Breast epithelium (tissue), 3 donors: Measurements from ENCODE around the gene NUP50.

Experiments used
- POLR2A ChIP-seq: fragments of 450-650 bp; IDR thresholded peaks from one replicate; pipeline ENCODE4 v1.6.1; 2016; ENCODE audit warnings: antibody characterized with exemption, mild to moderate bottlenecking, moderate library complexity
- POLR2AphosphoS5 ChIP-seq, 3 donors: sonication (generic); formaldehyde crosslinking; IDR thresholded peaks; one replicate each; pipeline ENCODE4 v1.6.1; 2017; ENCODE audit warnings: antibody characterized with exemption in 3 of 3
- TF ChIP-seq, protein P1 (sequence below), 3 donors: fragments of 450-650 bp; IDR thresholded peaks; one replicate each; pipeline ENCODE4 v1.5.1; 2016 to 2017; ENCODE audit warnings: antibody characterized with exemption in 3 of 3, mild to moderate bottlenecking in 3 of 3, moderate library complexity in 3 of 3

DNA sequence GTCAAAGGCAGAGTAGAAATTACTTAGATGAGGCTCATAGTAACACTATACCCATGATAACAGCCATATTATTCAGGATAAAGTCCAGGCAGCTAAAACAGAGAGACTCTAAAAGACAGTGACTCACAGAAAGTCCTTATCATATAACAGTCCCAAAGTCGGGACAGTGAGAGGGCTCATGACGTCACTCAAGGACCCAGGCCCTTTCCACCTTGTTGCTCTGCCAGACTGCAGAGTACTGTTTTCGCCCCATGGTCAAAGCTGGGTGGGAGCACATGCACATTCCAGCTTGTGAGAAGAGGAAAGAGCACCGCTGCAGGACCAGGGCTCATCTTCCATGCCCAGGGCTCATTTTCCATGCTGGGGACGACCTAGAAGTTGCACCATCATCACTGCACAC is 29.4 kb upstream of the NUP50 start:
- TF ChIP-seq POLR2A (no peak), POLR2AphosphoS5 (IDR thresholded peaks at IDR 0.05) (no peak)
- TF ChIP-seq, protein P1, sequence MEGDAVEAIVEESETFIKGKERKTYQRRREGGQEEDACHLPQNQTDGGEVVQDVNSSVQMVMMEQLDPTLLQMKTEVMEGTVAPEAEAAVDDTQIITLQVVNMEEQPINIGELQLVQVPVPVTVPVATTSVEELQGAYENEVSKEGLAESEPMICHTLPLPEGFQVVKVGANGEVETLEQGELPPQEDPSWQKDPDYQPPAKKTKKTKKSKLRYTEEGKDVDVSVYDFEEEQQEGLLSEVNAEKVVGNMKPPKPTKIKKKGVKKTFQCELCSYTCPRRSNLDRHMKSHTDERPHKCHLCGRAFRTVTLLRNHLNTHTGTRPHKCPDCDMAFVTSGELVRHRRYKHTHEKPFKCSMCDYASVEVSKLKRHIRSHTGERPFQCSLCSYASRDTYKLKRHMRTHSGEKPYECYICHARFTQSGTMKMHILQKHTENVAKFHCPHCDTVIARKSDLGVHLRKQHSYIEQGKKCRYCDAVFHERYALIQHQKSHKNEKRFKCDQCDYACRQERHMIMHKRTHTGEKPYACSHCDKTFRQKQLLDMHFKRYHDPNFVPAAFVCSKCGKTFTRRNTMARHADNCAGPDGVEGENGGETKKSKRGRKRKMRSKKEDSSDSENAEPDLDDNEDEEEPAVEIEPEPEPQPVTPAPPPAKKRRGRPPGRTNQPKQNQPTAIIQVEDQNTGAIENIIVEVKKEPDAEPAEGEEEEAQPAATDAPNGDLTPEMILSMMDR (IDR thresholded peaks at IDR 0.05) = no peak
